Tongue (tissue), 2 donors: Measurements from ENCODE around the gene NUDT4. TPM values are rescaled to one million over a fixed set of nuclear protein-coding genes. Genes with fewer than 3 reads are reported as not detected.
A peak's percentile ranks its signal among the peaks of the same experiment; 100 is the strongest.
"Not testable (repeated sequence)": the region's sequence is repeated elsewhere in the genome, so short reads cannot be mapped to it uniquely, and the experiment has no call there.

Experiments used
- DNase-seq: peaks from one replicate; pipeline ENCODE4 v3.0.0-alpha.2; 2015
- total RNA-seq: library from RNA; depleted of rRNA; stranded (reverse); fragments of >200 nt; gene quantifications from one replicate; pipeline ENCODE4 v1.2.3, GENCODE V29; 2014

The NUDT4 gene
- total RNA-seq, 1 donor from 2014 or later, result 121 TPM

GRCh38 chr12:93429448-93429847 lies 51.7 kb downstream of the NUDT4 start:
- no peak for DNase-seq

DNA sequence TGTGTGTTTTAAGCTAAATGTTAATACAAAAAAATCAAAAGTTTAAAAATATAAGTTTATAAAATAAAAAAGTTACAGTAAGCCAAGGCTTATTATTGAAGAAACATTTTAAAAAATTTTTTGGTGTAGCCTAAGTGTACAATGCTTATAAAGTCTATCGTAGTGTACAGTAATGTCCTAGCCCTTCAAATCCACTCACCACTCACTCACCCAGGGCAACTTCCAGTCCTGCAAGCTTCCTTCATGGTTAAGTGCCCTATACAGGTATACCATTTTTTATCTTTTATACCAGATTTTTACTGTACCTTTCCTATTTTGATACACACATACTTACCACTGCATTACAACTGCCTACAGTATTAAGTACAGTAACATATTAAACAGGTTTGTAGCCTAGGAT lies 52.1 kb downstream of the NUDT4 start:
- DNase-seq, result no peak

DNA sequence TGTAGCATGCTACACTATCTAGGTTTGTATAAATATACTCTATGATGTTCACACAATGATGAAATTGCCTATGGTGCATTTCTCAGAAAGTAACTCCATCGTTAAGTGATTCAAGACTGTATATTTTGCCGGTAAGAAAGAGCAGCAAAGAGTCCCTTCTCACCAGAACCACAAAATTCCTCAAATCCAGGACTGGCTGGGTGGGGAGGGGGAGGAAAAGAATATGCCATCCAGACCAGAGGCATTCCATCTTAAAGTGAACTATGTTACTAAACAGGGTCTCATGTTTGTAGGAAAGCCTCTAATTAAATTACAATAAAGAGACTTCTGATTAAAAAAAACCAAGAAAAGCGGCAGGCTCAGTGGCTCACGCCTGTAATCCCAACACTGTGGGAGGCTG lies 52.6 kb downstream of the NUDT4 start:
- no peak for DNase-seq

- not testable (repeated sequence) for DNase-seq
Observed at GRCh38 chr12:93432031-93432430, 54.3 kb downstream of the NUDT4 start.

DNA sequence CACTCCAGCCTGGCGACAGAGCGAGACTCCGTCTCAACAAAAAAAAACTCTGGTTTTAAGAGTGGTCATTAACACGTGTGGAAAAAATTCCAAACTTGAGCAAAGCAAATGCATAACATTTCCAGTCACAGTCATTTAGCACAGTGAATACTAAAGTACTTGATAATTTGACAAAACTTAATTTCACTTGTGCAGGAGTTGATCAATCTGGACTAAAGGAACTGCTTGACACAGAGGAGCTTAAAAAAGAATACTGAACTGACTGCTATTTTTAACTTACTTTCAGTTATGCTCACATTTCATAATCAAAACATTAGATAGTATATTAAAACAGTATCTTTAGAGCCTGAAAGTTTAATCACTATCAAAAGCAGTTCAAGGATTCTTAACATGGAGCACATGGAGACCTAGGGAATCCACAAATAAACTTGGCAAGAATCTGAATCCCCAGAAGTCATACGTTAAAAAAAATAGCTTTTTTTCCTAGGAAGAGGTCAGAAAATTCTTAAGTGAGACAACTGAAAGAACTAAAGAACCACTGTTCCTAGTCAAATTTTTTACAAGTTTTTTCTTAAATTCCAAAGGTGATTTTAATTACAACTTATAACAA lies 56.6 kb downstream of the NUDT4 start:
- DNase-seq, result no peak

DNA sequence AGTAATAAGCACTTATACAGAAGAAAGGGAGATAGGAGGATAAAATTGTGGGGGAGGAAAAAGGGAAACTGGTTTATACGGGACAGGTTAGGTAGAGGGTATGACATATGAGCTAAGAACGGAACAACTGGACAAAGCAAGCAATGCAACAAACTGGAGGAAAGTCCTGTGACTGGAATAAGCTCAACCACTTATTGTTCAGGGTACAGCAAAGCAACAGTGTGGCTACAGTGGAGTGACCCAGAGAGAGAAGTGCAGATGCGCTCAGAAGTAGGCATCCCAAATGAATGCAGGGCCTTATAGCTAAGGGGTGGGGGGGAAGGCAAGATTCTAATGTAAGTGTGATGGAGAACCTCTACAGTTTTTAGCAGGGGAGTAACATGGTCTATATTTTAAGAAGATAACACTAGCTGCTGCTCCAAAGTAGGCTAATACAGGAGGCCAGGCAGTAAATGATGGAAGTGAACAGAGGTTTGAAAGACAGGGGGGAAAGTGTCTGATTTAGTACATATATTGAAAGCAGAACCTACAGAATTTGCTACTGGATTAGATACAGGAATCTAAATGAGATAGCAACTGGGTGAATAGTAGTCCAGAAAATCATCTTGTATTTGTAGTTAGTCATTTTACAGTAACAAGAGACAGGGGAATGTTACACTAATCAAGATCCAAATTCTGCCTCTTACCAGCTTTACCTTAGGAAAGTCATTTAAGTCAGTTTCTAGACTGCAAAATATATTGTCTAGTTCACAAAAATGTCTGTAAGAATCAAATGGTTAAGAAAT lies 60.7 kb downstream of the NUDT4 start:
- no peak for DNase-seq

DNA sequence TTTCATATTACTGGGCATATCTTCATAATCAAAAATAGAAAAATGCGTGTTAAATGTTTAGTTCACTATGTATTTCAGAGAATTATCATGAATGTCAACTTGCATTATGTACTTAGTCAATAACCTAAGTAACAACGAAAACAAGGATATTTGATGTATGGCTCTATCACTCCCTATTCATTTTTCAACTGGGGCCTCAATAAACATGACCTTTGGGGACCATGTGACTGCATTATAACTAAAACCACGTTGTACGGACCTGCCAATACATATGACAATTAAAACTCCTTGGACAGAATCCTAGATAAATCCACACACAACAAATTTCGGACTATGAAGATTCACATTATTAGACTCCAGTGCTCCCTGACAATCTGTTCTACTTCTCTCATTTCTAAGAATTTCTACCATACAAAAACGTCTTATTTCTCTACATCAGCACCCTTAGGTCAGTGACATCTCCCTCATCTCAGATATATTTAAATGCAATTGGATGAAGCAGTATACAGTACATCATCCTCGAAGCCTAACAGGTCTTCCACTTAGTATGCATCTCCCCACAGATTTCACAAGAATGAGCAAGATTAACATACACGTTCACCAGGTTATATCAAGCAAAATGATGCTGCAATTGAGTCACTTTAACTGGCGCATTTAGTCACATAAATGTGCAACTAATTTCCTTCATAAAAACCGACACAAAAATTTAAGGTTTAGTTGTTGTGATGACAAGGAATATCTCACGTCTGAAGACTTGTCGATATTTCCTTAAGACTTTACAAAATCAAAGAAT lies 62.5 kb downstream of the NUDT4 start:
- no peak for DNase-seq

- peak; percentile 43 for DNase-seq
Observed at GRCh38 chr12:93441081-93441616, 63.4 kb downstream of the NUDT4 start.

GRCh38 chr12:93441617-93442410 lies 64.1 kb downstream of the NUDT4 start, which contains the start of gene UBE2N:
Gene UBE2N (minus strand): TSS chr12:93441947. CDS start chr12:93441884, 63 bp downstream.
- peak; percentile 98 for DNase-seq

GRCh38 chr12:93442411-93443340 lies 65.0 kb downstream of the NUDT4 start:
- no peak for DNase-seq

GRCh38 chr12:93443576-93443975 lies 65.9 kb downstream of the NUDT4 start:
- DNase-seq, result no peak

DNA sequence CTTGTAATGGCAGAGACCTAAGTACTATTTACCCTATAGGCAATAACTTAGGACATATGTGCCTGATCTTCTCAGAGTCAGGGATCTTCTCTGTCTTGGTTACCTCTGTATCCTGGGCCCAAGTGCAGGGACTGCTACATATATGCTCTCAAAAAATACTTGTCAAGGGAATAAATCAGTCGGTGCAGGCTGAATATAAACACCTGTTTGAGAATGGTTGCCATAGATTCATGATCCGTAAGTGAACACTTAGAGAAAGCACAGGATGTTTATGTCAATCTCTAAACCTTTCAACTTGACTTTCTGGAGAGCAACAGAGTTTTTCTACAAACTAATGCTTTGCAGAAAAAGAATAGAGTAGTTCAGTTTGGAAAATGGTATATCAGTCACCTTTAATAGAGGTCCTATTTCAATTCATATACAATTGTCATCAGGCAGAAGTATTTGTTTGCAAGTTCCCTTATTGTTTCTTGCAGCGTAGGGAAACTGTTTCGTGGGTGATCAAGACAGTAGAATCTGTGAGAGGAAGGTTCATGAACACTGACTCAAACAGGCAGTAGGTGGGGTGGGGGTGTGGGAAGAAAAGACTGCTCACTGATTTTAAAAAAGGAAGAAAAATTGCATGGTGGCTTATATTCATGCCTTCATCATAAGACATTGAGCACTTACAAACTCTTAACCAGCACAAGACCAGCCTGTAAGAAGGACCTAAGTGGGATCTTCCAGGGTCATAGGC lies 70.0 kb downstream of the NUDT4 start:
- peak; percentile 43 for DNase-seq

- no peak for DNase-seq
Observed at GRCh38 chr12:93448796-93449195, 71.1 kb downstream of the NUDT4 start.

DNA sequence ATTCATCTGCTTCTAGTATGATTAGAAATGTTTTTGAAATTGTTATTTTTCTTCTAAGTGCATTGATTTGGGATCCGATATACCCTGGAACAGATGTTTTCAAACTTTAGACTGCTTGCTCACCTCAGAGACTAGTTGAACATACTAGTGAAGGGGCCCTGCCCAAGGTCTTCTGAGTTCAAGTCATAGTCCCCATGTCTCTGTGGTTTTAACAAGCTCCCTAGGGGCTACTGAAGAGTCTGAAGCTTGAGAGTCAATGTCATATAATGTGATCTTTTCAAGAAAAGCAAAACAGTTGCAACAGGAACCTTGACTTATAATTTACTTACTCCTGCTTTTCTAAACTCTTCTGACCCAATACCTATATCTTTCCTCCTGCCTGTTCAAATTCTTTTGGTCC lies 71.6 kb downstream of the NUDT4 start:
- no peak for DNase-seq

DNA sequence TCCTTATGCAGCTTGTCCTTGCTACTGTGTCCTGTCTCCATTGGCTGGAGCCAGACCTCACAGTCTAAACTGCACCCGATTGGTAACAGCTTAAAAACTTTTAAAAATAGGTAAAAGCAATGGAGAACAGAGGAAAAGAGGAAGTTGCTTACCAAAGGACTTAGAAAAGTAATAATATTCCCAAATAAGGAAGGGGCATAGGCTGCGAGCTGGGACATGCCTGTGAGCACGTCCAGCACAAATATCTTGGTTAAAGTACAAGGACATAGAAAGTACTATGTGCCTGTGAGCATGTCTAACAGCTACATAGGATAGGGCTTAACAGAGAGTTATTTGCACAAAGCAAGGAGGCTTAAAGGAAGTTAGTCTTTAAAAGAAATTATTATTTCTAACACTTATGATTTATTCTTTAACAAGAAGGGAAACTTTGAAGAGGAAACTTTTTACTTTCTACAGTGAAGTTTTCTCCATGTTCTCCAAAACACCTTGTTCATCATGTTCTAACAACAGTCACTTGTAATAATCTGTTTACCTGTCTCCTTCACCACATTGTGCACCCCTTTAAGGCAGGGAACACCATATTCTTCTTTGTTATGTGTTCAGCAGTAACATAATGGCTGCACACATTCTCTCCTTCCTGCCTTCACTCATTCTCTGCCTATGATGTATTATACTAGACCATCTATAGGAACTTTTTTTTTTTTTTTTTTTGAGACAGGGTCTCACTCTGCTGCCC lies 73.9 kb downstream of the NUDT4 start:
- DNase-seq, result no peak

DNA sequence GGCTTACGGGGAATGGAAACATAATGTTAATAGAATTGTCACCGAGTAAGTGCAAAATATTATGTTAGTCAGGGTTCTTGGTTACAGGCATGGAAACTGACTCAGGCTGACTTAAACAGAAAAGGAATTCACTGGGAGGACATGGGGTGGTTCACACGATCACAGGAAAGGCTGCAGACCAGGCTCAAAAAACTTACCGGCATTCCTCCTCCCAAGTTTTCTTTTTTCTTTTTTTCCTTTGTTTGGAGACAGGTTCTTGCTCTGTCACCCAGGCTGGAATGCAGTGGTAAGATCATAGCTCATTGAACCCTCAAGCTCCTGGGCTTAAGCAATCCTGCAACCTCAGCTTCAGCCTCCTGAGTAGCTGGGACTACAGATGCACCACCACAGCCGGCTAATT lies 75.9 kb downstream of the NUDT4 start:
- no peak for DNase-seq

DNA sequence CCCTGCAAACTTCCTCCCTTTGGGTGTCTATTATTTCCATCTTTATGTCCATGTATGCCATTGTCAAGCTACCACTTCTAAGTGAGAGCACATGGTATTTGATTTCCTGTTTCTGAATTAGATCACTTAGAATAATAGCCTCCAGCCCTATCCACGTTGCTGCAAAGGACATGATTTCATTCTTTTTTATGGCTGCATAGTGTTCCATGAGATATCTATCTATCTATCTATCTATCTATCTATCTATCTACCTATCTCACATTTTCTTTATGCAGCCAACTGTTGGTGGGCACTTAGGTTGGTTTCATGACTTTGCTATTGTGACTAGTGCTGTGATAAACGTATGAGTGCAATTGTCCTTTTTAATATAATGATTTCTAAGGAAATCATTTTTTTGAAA lies 78.4 kb downstream of the NUDT4 start:
- no peak for DNase-seq
